H9 (cell line): Measurements from ENCODE around the gene PTPN3. TPM values are rescaled to one million over a fixed set of nuclear protein-coding genes. Genes with fewer than 3 reads are reported as not detected.

Experiments
- DNase-seq: peaks from one replicate; pipeline ENCODE4 v3.0.0-alpha.2; 2017
- H2AFZ ChIP-seq: one replicate; pipeline ENCODE4 v1.6.1; 2013; ENCODE audit warnings: mild to moderate bottlenecking, low read length, control low read depth, moderate library complexity
- H2AK5ac ChIP-seq: 2 replicates; pipeline ENCODE4 v1.6.1; 2013; ENCODE audit warnings: low read length, control low read depth, mixed read lengths; ENCODE audit not compliant: insufficient read length
- H2BK120ac ChIP-seq: one replicate; pipeline ENCODE4 v1.6.1; 2013; ENCODE audit warnings: low read depth, mild to moderate bottlenecking, low read length, control low read depth, inconsistent platforms; ENCODE audit not compliant: poor library complexity, severe bottlenecking
- H2BK12ac ChIP-seq: 2 replicates; pipeline ENCODE4 v1.6.1; 2013; ENCODE audit warnings: low read length, control low read depth, mixed read lengths, low read depth; ENCODE audit not compliant: insufficient read length
- H2BK15ac ChIP-seq: 2 replicates; pipeline ENCODE4 v1.6.1; 2013; ENCODE audit warnings: low read depth, low read length, control low read depth
- H2BK20ac ChIP-seq: one replicate; pipeline ENCODE4 v1.6.1; 2013; ENCODE audit warnings: low read depth, mild to moderate bottlenecking, low read length, control low read depth, inconsistent platforms; ENCODE audit not compliant: poor library complexity, severe bottlenecking
- H2BK5ac ChIP-seq: 2 replicates; pipeline ENCODE4 v1.6.1; 2013; ENCODE audit warnings: low read length, control low read depth, mixed read lengths; ENCODE audit not compliant: insufficient read length
- H3K14ac ChIP-seq: 2 replicates; pipeline ENCODE4 v1.6.1; 2013; ENCODE audit warnings: low read length, control low read depth; ENCODE audit not compliant: insufficient read depth
- H3K18ac ChIP-seq: 2 replicates; pipeline ENCODE4 v1.6.1; 2013; ENCODE audit warnings: low read depth, mild to moderate bottlenecking, mixed read lengths, low read length, control low read depth; ENCODE audit not compliant: insufficient read length
- H3K23ac ChIP-seq: 2 replicates; pipeline ENCODE4 v1.6.1; 2013; ENCODE audit warnings: low read length, control low read depth, mixed read lengths, low read depth; ENCODE audit not compliant: insufficient read length
- H3K23me2 ChIP-seq: 2 replicates; pipeline ENCODE4 v1.6.1; 2013; ENCODE audit warnings: low read depth, mild to moderate bottlenecking, mixed read lengths, low read length, control low read depth; ENCODE audit not compliant: insufficient read length, poor library complexity, severe bottlenecking
- H3K27ac ChIP-seq: 2 replicates; pipeline ENCODE4 v1.5.1; 2013; ENCODE audit warnings: low read length, control low read depth, mixed read lengths, low read depth; ENCODE audit not compliant: insufficient read length
- H3K27me3 ChIP-seq: 2 replicates; pipeline ENCODE4 v1.6.1; 2013; ENCODE audit warnings: low read length, control low read depth, inconsistent platforms; ENCODE audit not compliant: insufficient read depth
- H3K4ac ChIP-seq: 2 replicates; pipeline ENCODE4 v1.6.1; 2013; ENCODE audit warnings: low read depth, mild to moderate bottlenecking, control low read depth, inconsistent platforms, low read length, moderate library complexity
- H3K4me1 ChIP-seq: 2 replicates; pipeline ENCODE4 v1.6.1; 2013; ENCODE audit warnings: low read length, control low read depth, inconsistent platforms; ENCODE audit not compliant: insufficient read depth
- H3K4me2 ChIP-seq: 2 replicates; pipeline ENCODE4 v1.6.1; 2013; ENCODE audit warnings: low read length, control low read depth, mixed read lengths; ENCODE audit not compliant: insufficient read length, insufficient read depth
- H3K56ac ChIP-seq: 2 replicates; pipeline ENCODE4 v1.6.1; 2013; ENCODE audit warnings: low read depth, mild to moderate bottlenecking, mixed read lengths, low read length, control low read depth; ENCODE audit not compliant: insufficient read length
- H3K79me1 ChIP-seq: 2 replicates; pipeline ENCODE4 v1.6.1; 2013; ENCODE audit warnings: low read depth, mild to moderate bottlenecking, moderate library complexity, low read length, control low read depth, inconsistent platforms; ENCODE audit not compliant: insufficient read depth, poor library complexity, severe bottlenecking
- H3K79me2 ChIP-seq: 2 replicates; pipeline ENCODE4 v1.6.1; 2013; ENCODE audit warnings: low read length, control low read depth, inconsistent platforms; ENCODE audit not compliant: insufficient read depth
- H3K9ac ChIP-seq: 2 replicates; pipeline ENCODE4 v1.6.1; 2013; ENCODE audit warnings: low read length, control low read depth, mixed read lengths; ENCODE audit not compliant: insufficient read length; ENCODE audit errors: extremely low read depth
- H3K9me3 ChIP-seq: one replicate; pipeline ENCODE4 v1.6.1; 2013; ENCODE audit warnings: low read depth, low read length, inconsistent platforms; ENCODE audit not compliant: control insufficient read depth
- H3T11ph ChIP-seq: one replicate; pipeline ENCODE4 v1.6.1; 2013; ENCODE audit warnings: mild to moderate bottlenecking, low read length, control low read depth, inconsistent platforms
- H4K20me1 ChIP-seq: one replicate; pipeline ENCODE4 v1.6.1; 2013; ENCODE audit not compliant: control insufficient read depth, insufficient read length, insufficient read depth
- H4K5ac ChIP-seq: 2 replicates; pipeline ENCODE4 v1.6.1; 2013; ENCODE audit warnings: low read depth, mild to moderate bottlenecking, mixed read lengths, low read length, control low read depth; ENCODE audit not compliant: insufficient read length
- H4K8ac ChIP-seq: replicated peaks from 2 replicates; pipeline ENCODE4 v1.6.1; 2013; ENCODE audit warnings: low read length, control low read depth, mixed read lengths, low read depth; ENCODE audit not compliant: insufficient read length
- H4K91ac ChIP-seq: 2 replicates; pipeline ENCODE4 v1.6.1; 2013; ENCODE audit warnings: low read depth, mild to moderate bottlenecking, moderate library complexity, mixed read lengths, low read length, control low read depth; ENCODE audit not compliant: insufficient read length
- H3K27ac Mint-ChIP-seq, 3 experiments: 2 replicates in 2 of 3; 3 replicates in 1 of 3; pipeline ENCODE4 v1.8.0; 2020 to 2021; ENCODE audit warnings: mixed read lengths in 3 of 3, mild to moderate bottlenecking in 1 of 3, moderate library complexity in 1 of 3
- H3K27me3 Mint-ChIP-seq: 2 replicates; pipeline ENCODE4 v1.8.0; 2021; ENCODE audit warnings: low read depth, mild to moderate bottlenecking, moderate library complexity, mixed read lengths
- H3K36me3 Mint-ChIP-seq, 3 experiments: 2 replicates in 2 of 3; 3 replicates in 1 of 3; pipeline ENCODE4 v1.8.0; 2020 to 2021; ENCODE audit warnings: low read depth in 3 of 3, mixed read lengths in 3 of 3; ENCODE audit not compliant: insufficient read depth in 1 of 3
- H3K4me1 Mint-ChIP-seq, 2 experiments: 2 replicates each; pipeline ENCODE4 v1.8.0; 2020; ENCODE audit warnings: mixed read lengths in 2 of 2
- H3K4me3 Mint-ChIP-seq, 2 experiments: 2 replicates in 1 of 2; 3 replicates in 1 of 2; pipeline ENCODE4 v1.8.0; 2020 to 2021; ENCODE audit warnings: mild to moderate bottlenecking in 2 of 2, mixed read lengths in 2 of 2, moderate library complexity in 1 of 2
- H3K9me3 Mint-ChIP-seq, 2 experiments: 2 replicates in 1 of 2; 3 replicates in 1 of 2; pipeline ENCODE4 v1.8.0; 2020; ENCODE audit warnings: mild to moderate bottlenecking in 2 of 2, mixed read lengths in 2 of 2, moderate library complexity in 1 of 2
- CTCF ChIP-seq: fragments of 200-600 bp; sonication (generic); conservative IDR thresholded peaks from 3 replicates; pipeline ENCODE4 v1.8.0; 2021; ENCODE audit warnings: antibody characterized with exemption, mild to moderate bottlenecking
- WGBS: extraction: QIAGEN DNeasy Blood & Tissue Kit; methylation state at CpG from one replicate; pipeline ENCODE4 v1.1.7; 2013; ENCODE audit warnings: missing lambda C conversion rate, low lambda C conversion rate, mixed read lengths; ENCODE audit not compliant: insufficient read length; ENCODE audit errors: extremely low coverage; 5-methylcytosine and 5-hydroxymethylcytosine counted together
- total RNA-seq: library from RNA; stranded (reverse); gene quantifications from 2 replicates; pipeline ENCODE4 v1.2.1, GENCODE V29; 2021

PTPN3 gene
- total RNA-seq, 1 experiment from 2014 or later, result 2.6 TPM

GRCh38 chr9:109355564-109356297, 142.4 kb downstream of the PTPN3 start:
- no peak overlapping the region for H3K4ac ChIP-seq
- no peak overlapping the region for H2BK5ac ChIP-seq
- H2AK5ac ChIP-seq, result no peak overlapping the region
- no peaks in the 10 kb centered on the region for H3K9me3 Mint-ChIP-seq
- peaks cover 7% of the 10 kb centered on the region; the same call in 1 of the 2 replicates for H3K27me3 Mint-ChIP-seq
- H2BK20ac ChIP-seq, result no peak overlapping the region
- DNase-seq, result peak; percentile 37
- H3K4me2 ChIP-seq, result no peak overlapping the region
- H3K23ac ChIP-seq, result no peak overlapping the region
- no peaks in the 10 kb centered on the region for H3K27me3 ChIP-seq
- no peaks in the 10 kb centered on the region for H3K79me1 ChIP-seq
- H3K27ac Mint-ChIP-seq, result 0 out of 7 replicates have a peak overlapping the region, but pooled peaks of 1 of the 3 experiments have one; percentile 22
- TF ChIP-seq CTCF, result no peak
- WGBS, result no CpG with 5 or more reads among the region's 21 CpGs
- no peak overlapping the region for H2BK12ac ChIP-seq
- H3T11ph ChIP-seq, result no peak overlapping the region
- peaks cover 0 to 3% of the 10 kb centered on the region in 2 experiments; a peak in 2 of 4 replicates for H3K4me1 Mint-ChIP-seq
- no peak overlapping the region for H3K27ac ChIP-seq
- no peak overlapping the region for H3K4me3 Mint-ChIP-seq
- H3K79me2 ChIP-seq, result no peaks in the 10 kb centered on the region
- H4K8ac ChIP-seq, result no peak overlapping the region
- no peak overlapping the region for H3K9ac ChIP-seq
- H2AFZ ChIP-seq, result no peak overlapping the region
- H2BK15ac ChIP-seq, result no peak overlapping the region
- no peak overlapping the region for H3K56ac ChIP-seq
- H4K5ac ChIP-seq, result no peak overlapping the region
- no peaks in the 10 kb centered on the region for H3K4me1 ChIP-seq
- no peak overlapping the region for H4K91ac ChIP-seq
- no peaks in the 10 kb centered on the region for H4K20me1 ChIP-seq
- H3K9me3 ChIP-seq, result no peaks in the 10 kb centered on the region
- H3K36me3 Mint-ChIP-seq, result no peaks in the 10 kb centered on the region
- H3K14ac ChIP-seq, result no peak overlapping the region
- H3K18ac ChIP-seq, result no peak overlapping the region
- no peak overlapping the region for H2BK120ac ChIP-seq
- H3K23me2 ChIP-seq, result no peaks in the 10 kb centered on the region
